ENCODE results near the gene ARGLU1. TPM values are rescaled to one million over a fixed set of nuclear protein-coding genes. Genes with fewer than 3 reads are reported as not detected.

ARGLU1 gene
- total RNA-seq, 1 experiment from 2014 or later: 96.9 TPM

DNA sequence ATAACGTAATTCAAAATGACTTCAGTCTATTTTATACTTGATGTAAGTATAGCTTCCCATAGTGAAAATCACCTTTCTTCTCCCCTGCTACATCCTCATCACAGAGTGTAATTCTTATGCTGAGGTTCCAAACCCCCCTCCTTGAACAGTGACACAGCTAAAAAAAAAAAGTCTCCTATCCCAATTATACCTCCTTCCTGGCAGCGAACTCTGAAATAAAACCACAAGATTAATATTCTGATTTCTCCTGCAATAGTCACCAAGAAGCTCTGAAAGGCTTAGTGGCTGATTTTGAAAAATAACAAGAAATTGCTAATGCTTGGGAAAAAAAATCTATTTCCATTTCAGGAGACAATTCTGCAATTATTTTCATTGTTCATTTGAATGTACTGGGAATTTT lies 68.8 kb downstream of the ARGLU1 start:
- no peak overlapping the region for H2BK20ac ChIP-seq (ENCODE audit: low read depth, low read length, poor library complexity, severe bottlenecking)
- H4K5ac ChIP-seq (ENCODE audit: insufficient read length, low read depth, low read length): no peak overlapping the region
- no peak overlapping the region for H3T11ph ChIP-seq (ENCODE audit: low read length)
- no CpG with 5 or more reads among the region's 2 CpGs for WGBS (ENCODE audit: extremely low coverage, insufficient read length, low lambda C conversion rate)
- no peak overlapping the region for H2AK5ac ChIP-seq (ENCODE audit: insufficient read length, low read length)
- peaks cover 3% of the 10 kb centered on the region; the same call in 1 of the 2 replicates for H3K79me2 ChIP-seq (ENCODE audit: insufficient read depth, low read length)
- no peak overlapping the region for H3K56ac ChIP-seq (ENCODE audit: insufficient read length, low read depth, low read length)
- H4K20me1 ChIP-seq (ENCODE audit: control insufficient read depth, insufficient read depth, insufficient read length): no peaks in the 10 kb centered on the region
- no peak overlapping the region for H3K4me2 ChIP-seq (ENCODE audit: insufficient read depth, insufficient read length, low read length)
- H4K8ac ChIP-seq (replicated peaks; ENCODE audit: insufficient read length, low read depth, low read length): no peak overlapping the region
- DNase-seq: no peak
- H3K14ac ChIP-seq (ENCODE audit: insufficient read depth, low read length): no peak overlapping the region
- no peaks in the 10 kb centered on the region for H3K79me1 ChIP-seq (ENCODE audit: insufficient read depth, low read depth, low read length, poor library complexity, severe bottlenecking)
- no peak overlapping the region for H2BK12ac ChIP-seq (ENCODE audit: insufficient read length, low read depth, low read length)
- no peaks in the 10 kb centered on the region for H3K9me3 ChIP-seq (ENCODE audit: control insufficient read depth, low read depth, low read length)
- no peaks in the 10 kb centered on the region for H3K27me3 Mint-ChIP-seq (ENCODE audit: low read depth)
- H3K4me3 Mint-ChIP-seq: no peak overlapping the region
- H4K91ac ChIP-seq (ENCODE audit: insufficient read length, low read depth, low read length): no peak overlapping the region
- H3K4ac ChIP-seq (ENCODE audit: low read depth, low read length): no peak overlapping the region
- H3K23ac ChIP-seq (ENCODE audit: insufficient read length, low read depth, low read length): no peak overlapping the region
- H3K4me1 ChIP-seq (ENCODE audit: insufficient read depth, low read length): peaks cover 3% of the 10 kb centered on the region; the same call in 1 of the 2 replicates
- H3K18ac ChIP-seq (ENCODE audit: insufficient read length, low read depth, low read length): no peak overlapping the region
- TF ChIP-seq, protein P1, sequence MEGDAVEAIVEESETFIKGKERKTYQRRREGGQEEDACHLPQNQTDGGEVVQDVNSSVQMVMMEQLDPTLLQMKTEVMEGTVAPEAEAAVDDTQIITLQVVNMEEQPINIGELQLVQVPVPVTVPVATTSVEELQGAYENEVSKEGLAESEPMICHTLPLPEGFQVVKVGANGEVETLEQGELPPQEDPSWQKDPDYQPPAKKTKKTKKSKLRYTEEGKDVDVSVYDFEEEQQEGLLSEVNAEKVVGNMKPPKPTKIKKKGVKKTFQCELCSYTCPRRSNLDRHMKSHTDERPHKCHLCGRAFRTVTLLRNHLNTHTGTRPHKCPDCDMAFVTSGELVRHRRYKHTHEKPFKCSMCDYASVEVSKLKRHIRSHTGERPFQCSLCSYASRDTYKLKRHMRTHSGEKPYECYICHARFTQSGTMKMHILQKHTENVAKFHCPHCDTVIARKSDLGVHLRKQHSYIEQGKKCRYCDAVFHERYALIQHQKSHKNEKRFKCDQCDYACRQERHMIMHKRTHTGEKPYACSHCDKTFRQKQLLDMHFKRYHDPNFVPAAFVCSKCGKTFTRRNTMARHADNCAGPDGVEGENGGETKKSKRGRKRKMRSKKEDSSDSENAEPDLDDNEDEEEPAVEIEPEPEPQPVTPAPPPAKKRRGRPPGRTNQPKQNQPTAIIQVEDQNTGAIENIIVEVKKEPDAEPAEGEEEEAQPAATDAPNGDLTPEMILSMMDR (conservative IDR thresholded peaks at IDR 0.05): no peak
- H3K4me1 Mint-ChIP-seq: peaks cover 38 to 41% of the 10 kb centered on the region in 2 experiments
- H3K23me2 ChIP-seq (ENCODE audit: insufficient read length, low read depth, low read length, poor library complexity, severe bottlenecking): no peaks in the 10 kb centered on the region
- H3K36me3 Mint-ChIP-seq (ENCODE audit: insufficient read depth in 1 of 3, low read depth in 3 of 3): peaks cover 0 to 7% (median 6%) of the 10 kb centered on the region in 3 experiments; a peak in 3 of 7 replicates
- H2BK15ac ChIP-seq (ENCODE audit: low read depth, low read length): no peak overlapping the region
- H2BK120ac ChIP-seq (ENCODE audit: low read depth, low read length, poor library complexity, severe bottlenecking): no peak overlapping the region
- no peaks in the 10 kb centered on the region for H3K27me3 ChIP-seq (ENCODE audit: insufficient read depth, low read length)
- peak overlapping the region; percentile 61 to 72 (median 62) for H3K27ac Mint-ChIP-seq
- H2AFZ ChIP-seq (ENCODE audit: low read length): no peak overlapping the region
- H2BK5ac ChIP-seq (ENCODE audit: insufficient read length, low read length): no peak overlapping the region
- H3K9ac ChIP-seq (ENCODE audit: extremely low read depth, insufficient read length, low read length): no peak overlapping the region
- no peak overlapping the region for H3K27ac ChIP-seq (ENCODE audit: insufficient read length, low read depth, low read length)
- no peaks in the 10 kb centered on the region for H3K9me3 Mint-ChIP-seq
